Measurements from ENCODE around the gene PLA2G15. TPM values are rescaled to one million over a fixed set of nuclear protein-coding genes. Genes with fewer than 3 reads are reported as not detected.

The PLA2G15 gene
- polyA plus RNA-seq, 1 of the 3 experiments (the other 2 are of a cell fraction): 23.9 TPM

- Histone ChIP-seq H3K4me1 (ENCODE audit: control insufficient read depth in 1 of 2, insufficient read depth in 2 of 2, low read depth in 1 of 2, low read length in 1 of 2) (peaks cover 7 to 12% of the 10 kb centered on the region in 2 experiments; a peak in 2 of 4 replicates), H3K36me3 (replicated peaks in 1 of 2; ENCODE audit: control insufficient read depth in 1 of 2, insufficient read depth in 2 of 2, low read length in 1 of 2) (peaks cover 0 to 8% of the 10 kb centered on the region in 2 experiments), H3K4me2 (no peak overlapping the region), H3K9me3 (no peaks in the 10 kb centered on the region), H3K27ac (ENCODE audit: low read depth in 2 of 2, low read length in 1 of 2) (no peak overlapping the region), H3K79me2 (ENCODE audit: insufficient read depth) (peaks cover 13% of the 10 kb centered on the region), H4K20me1 (ENCODE audit: insufficient read depth) (no peaks in the 10 kb centered on the region), H3K9ac (no peak overlapping the region), H2AFZ (ENCODE audit: low read depth) (no peak overlapping the region), H3K9me2 (no peaks in the 10 kb centered on the region), H3K4me3 (ENCODE audit: low read depth in 2 of 2, low read length in 1 of 2) (no peak overlapping the region), H3K27me3 (ENCODE audit: insufficient read depth) (no peaks in the 10 kb centered on the region), H3F3A (replicated peaks; ENCODE audit: insufficient read depth) (no peaks in the 10 kb centered on the region)
- no peak for TF ChIP-seq USF2 (IDR thresholded peaks at IDR 0.05; ENCODE audit: borderline replicate concordance, low read depth, low read length)
- TF ChIP-seq FOXJ3 (CRISPR knock-in tag; IDR thresholded peaks at IDR 0.05): no peak
- TF ChIP-seq FOSL2 (IDR thresholded peaks at IDR 0.05; ENCODE audit: borderline replicate concordance, low read depth): no peak
- TF ChIP-seq NFIC (IDR thresholded peaks at IDR 0.05; ENCODE audit: borderline replicate concordance): no peak
- no peak for TF ChIP-seq EZH2phosphoT487 (IDR thresholded peaks at IDR 0.05; ENCODE audit: borderline replicate concordance, low read depth)
- no peak for TF ChIP-seq FOXM1 (IDR thresholded peaks at IDR 0.05; ENCODE audit: low read depth)
- no peak for TF ChIP-seq IRF3 (IDR thresholded peaks at IDR 0.05; ENCODE audit: low read depth, low read length)
- POLR2A ChIA-PET: no interaction called here
- CTCF ChIA-PET: interaction anchor here (0.9 to 9.0 kb wide), 3 partner anchors 13 to 79 kb away, joined by 3 to 92 read pairs (median 4); partner anchors contain the start of gene SLC7A6
- DNase-seq: no peak
- WGBS (ENCODE audit: low lambda C conversion rate): 91% methylated on average over 4 of the region's 4 CpGs
Observed at GRCh38 chr16:68249371-68249770, 4.2 kb downstream of the PLA2G15 start.

GRCh38 chr16:68250951-68251350 lies 5.8 kb downstream of the PLA2G15 start:
- H3K36me3 ChIP-seq (replicated peaks in 1 of 2; ENCODE audit: control insufficient read depth in 1 of 2, insufficient read depth in 2 of 2, low read length in 1 of 2): peaks cover 6 to 8% of the 10 kb centered on the region in 2 experiments
- no peaks in the 10 kb centered on the region for H4K20me1 ChIP-seq (ENCODE audit: insufficient read depth)
- H3K27ac ChIP-seq (ENCODE audit: low read depth in 2 of 2, low read length in 1 of 2): no peak overlapping the region
- H3K4me3 ChIP-seq (ENCODE audit: low read depth in 2 of 2, low read length in 1 of 2): no peak overlapping the region
- no peaks in the 10 kb centered on the region for H3K9me2 ChIP-seq
- POLR2A ChIA-PET: no interaction called here
- H3K9me3 ChIP-seq: no peaks in the 10 kb centered on the region
- CTCF ChIA-PET: interaction anchor here (1.4 to 9.0 kb wide), 2 partner anchors 11 to 60 kb away, joined by 3 to 92 read pairs; partner anchors contain the start of genes PRMT7, SLC7A6 and SLC7A6OS
- 86% methylated on average over 6 of the region's 6 CpGs for WGBS (ENCODE audit: low lambda C conversion rate)
- no peak overlapping the region for H2AFZ ChIP-seq (ENCODE audit: low read depth)
- peaks cover 6% of the 10 kb centered on the region in 2 experiments; a peak in 2 of 4 replicates for H3K4me1 ChIP-seq (ENCODE audit: control insufficient read depth in 1 of 2, insufficient read depth in 2 of 2, low read depth in 1 of 2, low read length in 1 of 2)
- TF ChIP-seq SMC3 (IDR thresholded peaks at IDR 0.05; ENCODE audit: low read depth, low read length) (no peak), TCF12 (IDR thresholded peaks at IDR 0.05) (no peak), POLR2AphosphoS5 (IDR thresholded peaks at IDR 0.05; ENCODE audit: low read depth, low read length) (no peak), CTCF (IDR thresholded peaks at IDR 0.05) (no peak), YY1 (IDR thresholded peaks at IDR 0.05; ENCODE audit: low read depth) (no peak), FOXJ3 (CRISPR knock-in tag; IDR thresholded peaks at IDR 0.05) (no peak), RFX5 (IDR thresholded peaks at IDR 0.05; ENCODE audit: low read length) (no peak)
- peaks cover 6% of the 10 kb centered on the region for H3K79me2 ChIP-seq (ENCODE audit: insufficient read depth)
- H3F3A ChIP-seq (replicated peaks; ENCODE audit: insufficient read depth): no peaks in the 10 kb centered on the region
- H3K27me3 ChIP-seq (ENCODE audit: insufficient read depth): no peaks in the 10 kb centered on the region
- no peak overlapping the region for H3K9ac ChIP-seq
- no peak for DNase-seq
- no peak overlapping the region for H3K4me2 ChIP-seq
